ENCODE measurements around the gene SAFB. TPM values are rescaled to one million over a fixed set of nuclear protein-coding genes. Genes with fewer than 3 reads are reported as not detected.
A peak's percentile ranks its signal among the peaks of the same experiment; 100 is the strongest.

Gene SAFB
- total and polyA plus RNA-seq, 2 of the 13 experiments (the other 11 are each of a cell fraction or from before 2014, with no cell fraction given): 21.0 to 28.4 TPM

GRCh38 chr19:5622465-5623396 lies at the start of gene SAFB, which contains the start of gene SAFB2 (continued):
- TF ChIP-seq CBX1 (IDR thresholded peaks at IDR 0.05; ENCODE audit: low read depth) (peak; percentile 32), HOXA5 (CRISPR knock-in tag; IDR thresholded peaks at IDR 0.05) (peak; percentile 96), ZMYM3 (CRISPR knock-in tag; IDR thresholded peaks at IDR 0.05) (no peak), KLF6 (CRISPR knock-in tag; IDR thresholded peaks at IDR 0.05) (peak; percentile 23; the same call in 1 of the 2 replicates), FIP1L1 (IDR thresholded peaks at IDR 0.05; ENCODE audit: borderline replicate concordance, insufficient read depth, low read depth, low read length) (no peak), NFYB (CRISPR knock-in tag; IDR thresholded peaks at IDR 0.05) (peak; percentile 68), NFATC3 (CRISPR knock-in tag; IDR thresholded peaks at IDR 0.05) (no peak), RBM22 (optimal IDR thresholded peaks at IDR 0.05; ENCODE audit: low read length) (no peak), ZZZ3 (CRISPR knock-in tag; IDR thresholded peaks at IDR 0.05; ENCODE audit: borderline replicate concordance) (peak; percentile 18), POGK (CRISPR knock-in tag; conservative IDR thresholded peaks at IDR 0.05) (peak; percentile 77), E2F1 (CRISPR knock-in tag; IDR thresholded peaks at IDR 0.05) (peak; percentile 96), HMG20B (CRISPR knock-in tag; conservative IDR thresholded peaks at IDR 0.05) (no peak; the same call in 1 of the 2 replicates), ZFP1 (CRISPR knock-in tag; IDR thresholded peaks at IDR 0.05) (no peak; the same call in 1 of the 2 replicates), ZNF430 (CRISPR knock-in tag; IDR thresholded peaks at IDR 0.05) (peak; percentile 57; the same call in 1 of the 2 replicates), ZHX2 (IDR thresholded peaks at IDR 0.05; ENCODE audit: low read depth) (0 out of 2 replicates have a peak, but pooled peaks have one; percentile 54), ZHX2 (CRISPR knock-in tag; IDR thresholded peaks at IDR 0.05; ENCODE audit: borderline replicate concordance) (no peak; the same call in 1 of the 2 replicates)
